ENCODE data around the gene GALNT14.

Gene GALNT14

DNA sequence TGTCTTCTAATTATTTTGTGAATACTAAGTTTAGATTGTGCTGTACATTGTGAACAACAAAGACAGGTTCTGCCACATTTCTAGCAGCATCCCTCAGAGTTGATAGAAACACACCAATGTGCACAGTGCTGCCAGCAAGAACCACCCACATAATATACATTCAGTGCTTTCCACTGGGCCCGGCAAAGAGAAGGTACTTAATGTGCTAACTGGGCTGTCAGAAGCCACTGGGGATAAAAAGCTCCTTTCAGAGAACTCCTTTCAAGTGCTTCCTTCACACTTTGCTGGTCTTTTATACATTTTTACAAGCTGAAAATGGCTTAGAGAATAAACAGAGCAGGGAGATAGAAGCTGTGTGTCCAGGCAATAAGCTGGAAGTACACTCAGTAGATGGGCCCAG lies 273.0 kb downstream of the GALNT14 start:
- Histone ChIP-seq H3K36me3 (ENCODE audit: insufficient read depth, low read length) (no peaks in the 10 kb centered on the region), H3F3A (ENCODE audit: low read depth) (no peaks in the 10 kb centered on the region), H3K9me3 (ENCODE audit: insufficient read depth, low read depth, low read length) (no peaks in the 10 kb centered on the region), H3K4me2 (ENCODE audit: low read depth, low read length, poor library complexity, severe bottlenecking) (peak overlapping the region; percentile 23), H3K27me3 (ENCODE audit: insufficient read depth, low read length, poor library complexity, severe bottlenecking) (no peaks in the 10 kb centered on the region), H3K9ac (ENCODE audit: low read depth, low read length, poor library complexity, severe bottlenecking) (no peak overlapping the region), H3K4me1 (ENCODE audit: insufficient read depth, low read length, poor library complexity, severe bottlenecking) (peaks cover 10% of the 10 kb centered on the region), H3K4me3 (ENCODE audit: low read length, poor library complexity, severe bottlenecking) (no peak overlapping the region), H4K20me1 (ENCODE audit: insufficient read depth, low read length, poor library complexity, severe bottlenecking) (no peaks in the 10 kb centered on the region), H3K9me2 (replicated peaks; ENCODE audit: low read depth, low read length) (no peaks in the 10 kb centered on the region), H3K79me2 (ENCODE audit: insufficient read depth, low read length) (no peaks in the 10 kb centered on the region), H2AFZ (ENCODE audit: low read length) (no peak overlapping the region)
- TF ChIP-seq EZH2phosphoT487 (IDR thresholded peaks at IDR 0.05; ENCODE audit: borderline replicate concordance) = no peak
- TF ChIP-seq, protein P1, sequence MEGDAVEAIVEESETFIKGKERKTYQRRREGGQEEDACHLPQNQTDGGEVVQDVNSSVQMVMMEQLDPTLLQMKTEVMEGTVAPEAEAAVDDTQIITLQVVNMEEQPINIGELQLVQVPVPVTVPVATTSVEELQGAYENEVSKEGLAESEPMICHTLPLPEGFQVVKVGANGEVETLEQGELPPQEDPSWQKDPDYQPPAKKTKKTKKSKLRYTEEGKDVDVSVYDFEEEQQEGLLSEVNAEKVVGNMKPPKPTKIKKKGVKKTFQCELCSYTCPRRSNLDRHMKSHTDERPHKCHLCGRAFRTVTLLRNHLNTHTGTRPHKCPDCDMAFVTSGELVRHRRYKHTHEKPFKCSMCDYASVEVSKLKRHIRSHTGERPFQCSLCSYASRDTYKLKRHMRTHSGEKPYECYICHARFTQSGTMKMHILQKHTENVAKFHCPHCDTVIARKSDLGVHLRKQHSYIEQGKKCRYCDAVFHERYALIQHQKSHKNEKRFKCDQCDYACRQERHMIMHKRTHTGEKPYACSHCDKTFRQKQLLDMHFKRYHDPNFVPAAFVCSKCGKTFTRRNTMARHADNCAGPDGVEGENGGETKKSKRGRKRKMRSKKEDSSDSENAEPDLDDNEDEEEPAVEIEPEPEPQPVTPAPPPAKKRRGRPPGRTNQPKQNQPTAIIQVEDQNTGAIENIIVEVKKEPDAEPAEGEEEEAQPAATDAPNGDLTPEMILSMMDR (conservative IDR thresholded peaks at IDR 0.05; ENCODE audit: low read length) = no peak

DNA sequence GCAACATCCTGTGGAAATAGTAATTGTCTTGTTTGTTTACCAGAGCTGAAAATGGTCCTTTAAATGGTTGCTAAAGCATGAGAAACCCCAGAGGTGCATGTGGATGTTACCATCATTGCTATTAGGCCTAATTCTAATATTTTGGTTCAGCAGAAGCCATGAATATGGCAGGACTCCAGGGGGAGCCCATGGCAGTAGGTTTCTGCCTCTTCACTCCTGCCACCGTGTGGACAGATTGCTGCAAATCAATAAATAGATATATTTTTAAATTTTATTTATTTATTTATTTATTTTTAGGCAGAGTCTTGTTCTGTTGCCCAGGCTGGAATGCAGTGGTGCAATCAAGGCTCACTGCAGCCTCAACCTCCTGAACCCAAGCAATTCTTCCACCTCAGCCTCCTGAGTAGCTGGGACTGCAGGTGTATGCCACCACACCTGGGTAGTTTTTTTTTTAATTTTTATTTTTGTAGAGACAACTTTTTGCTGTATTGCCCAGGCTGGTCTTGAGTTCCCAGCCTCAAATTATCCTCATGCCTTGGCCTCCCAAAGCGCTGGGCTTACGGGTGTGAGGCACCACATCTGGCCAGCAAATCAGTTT lies 276.1 kb downstream of the GALNT14 start:
- TF ChIP-seq EZH2phosphoT487 (IDR thresholded peaks at IDR 0.05; ENCODE audit: borderline replicate concordance) = no peak
- TF ChIP-seq, protein P1 (conservative IDR thresholded peaks at IDR 0.05; ENCODE audit: low read length) = peak; percentile 81
- Histone ChIP-seq H3K9ac (ENCODE audit: low read depth, low read length, poor library complexity, severe bottlenecking) (no peak overlapping the region), H4K20me1 (ENCODE audit: insufficient read depth, low read length, poor library complexity, severe bottlenecking) (no peaks in the 10 kb centered on the region), H3K9me2 (replicated peaks; ENCODE audit: low read depth, low read length) (no peaks in the 10 kb centered on the region), H3K4me2 (ENCODE audit: low read depth, low read length, poor library complexity, severe bottlenecking) (no peak overlapping the region), H2AFZ (ENCODE audit: low read length) (no peak overlapping the region), H3K4me1 (ENCODE audit: insufficient read depth, low read length, poor library complexity, severe bottlenecking) (peaks cover 10% of the 10 kb centered on the region), H3K36me3 (ENCODE audit: insufficient read depth, low read length) (no peaks in the 10 kb centered on the region), H3K27me3 (ENCODE audit: insufficient read depth, low read length, poor library complexity, severe bottlenecking) (no peaks in the 10 kb centered on the region), H3F3A (ENCODE audit: low read depth) (no peaks in the 10 kb centered on the region), H3K79me2 (ENCODE audit: insufficient read depth, low read length) (no peaks in the 10 kb centered on the region), H3K4me3 (ENCODE audit: low read length, poor library complexity, severe bottlenecking) (no peak overlapping the region), H3K9me3 (ENCODE audit: insufficient read depth, low read depth, low read length) (no peaks in the 10 kb centered on the region)

DNA sequence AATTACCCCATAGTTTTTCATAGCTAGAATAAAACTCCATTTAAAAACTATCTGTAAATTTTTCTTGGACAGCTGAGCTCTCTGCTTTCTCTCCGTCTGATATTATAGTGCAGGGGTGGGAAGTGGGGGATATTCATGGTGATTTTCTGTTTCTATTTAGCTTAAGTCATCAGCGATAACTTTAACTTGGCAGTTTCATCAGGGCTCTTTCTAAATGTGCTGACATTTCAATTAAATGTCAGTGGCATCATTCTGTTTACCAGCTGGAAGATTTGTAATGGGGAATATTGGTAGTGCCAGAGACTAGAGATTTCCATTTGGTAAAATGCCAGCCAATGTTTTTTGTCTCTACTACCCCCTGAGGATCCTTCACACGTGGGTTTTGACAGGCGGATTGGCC lies 277.5 kb downstream of the GALNT14 start:
- H3K4me3 ChIP-seq (ENCODE audit: low read length, poor library complexity, severe bottlenecking) = no peak overlapping the region
- no peak for TF ChIP-seq EZH2phosphoT487 (IDR thresholded peaks at IDR 0.05; ENCODE audit: borderline replicate concordance)
- TF ChIP-seq, protein P1 (conservative IDR thresholded peaks at IDR 0.05; ENCODE audit: low read length) = no peak
- no peaks in the 10 kb centered on the region for H3K79me2 ChIP-seq (ENCODE audit: insufficient read depth, low read length)
- H4K20me1 ChIP-seq (ENCODE audit: insufficient read depth, low read length, poor library complexity, severe bottlenecking) = no peaks in the 10 kb centered on the region
- H2AFZ ChIP-seq (ENCODE audit: low read length) = no peak overlapping the region
- no peaks in the 10 kb centered on the region for H3F3A ChIP-seq (ENCODE audit: low read depth)
- no peak overlapping the region for H3K4me2 ChIP-seq (ENCODE audit: low read depth, low read length, poor library complexity, severe bottlenecking)
- H3K9me3 ChIP-seq (ENCODE audit: insufficient read depth, low read depth, low read length) = no peaks in the 10 kb centered on the region
- H3K27me3 ChIP-seq (ENCODE audit: insufficient read depth, low read length, poor library complexity, severe bottlenecking) = no peaks in the 10 kb centered on the region
- no peaks in the 10 kb centered on the region for H3K9me2 ChIP-seq (replicated peaks; ENCODE audit: low read depth, low read length)
- no peak overlapping the region for H3K9ac ChIP-seq (ENCODE audit: low read depth, low read length, poor library complexity, severe bottlenecking)
- no peaks in the 10 kb centered on the region for H3K36me3 ChIP-seq (ENCODE audit: insufficient read depth, low read length)
- no peaks in the 10 kb centered on the region for H3K4me1 ChIP-seq (ENCODE audit: insufficient read depth, low read length, poor library complexity, severe bottlenecking)
